Ascending aorta (tissue), 2 donors: ENCODE measurements around the gene SNW1. TPM values are rescaled to one million over a fixed set of nuclear protein-coding genes. Genes with fewer than 3 reads are reported as not detected.
"Not testable (repeated sequence)": the region's sequence is repeated elsewhere in the genome, so short reads cannot be mapped to it uniquely, and the experiment has no call there.

Source experiments
- DNase-seq, 2 donors: peaks; one replicate each; pipeline ENCODE4 v3.0.0-alpha.2; 2019; ENCODE audit warnings: low spot score in 2 of 2
- H3K27ac ChIP-seq, 2 donors: fragments of 200-600 bp; sonication (generic); one replicate each; pipeline ENCODE4 v1.5.1; 2016 to 2017; ENCODE audit warnings: mild to moderate bottlenecking in 1 of 2
- H3K27me3 ChIP-seq: fragments of 200-600 bp; sonication (generic); one replicate; pipeline ENCODE4 v1.5.1; 2017
- H3K36me3 ChIP-seq, 2 donors: fragments of 200-600 bp; sonication (generic); one replicate each; pipeline ENCODE4 v1.5.1; 2016
- H3K4me1 ChIP-seq, 2 donors: fragments of 200-600 bp; sonication (generic); one replicate each; pipeline ENCODE4 v1.5.1; 2016 to 2017; ENCODE audit warnings: mild to moderate bottlenecking in 1 of 2
- H3K4me3 ChIP-seq, 2 donors: fragments of 200-600 bp; sonication (generic); one replicate each; pipeline ENCODE4 v1.5.1; 2016 to 2017; ENCODE audit warnings: mild to moderate bottlenecking in 1 of 2
- H3K9me3 ChIP-seq, 2 donors: fragments of 200-600 bp; sonication (generic); one replicate each; pipeline ENCODE4 v1.5.1; 2016
- intact Hi-C: fragments of 100-400 bp; cut with DNase I; formaldehyde crosslinking; loops from one replicate; pipeline ENCODE4 v1.15.1; 2023
- total RNA-seq: library from RNA; depleted of rRNA; stranded (reverse); fragments of >200 nt; gene quantifications from one replicate; pipeline ENCODE4 v1.1.0, GENCODE V29; 2016
- TF ChIP-seq, protein P1 (sequence below), 3 experiments: fragments of 200-600 bp in 2 of 3; fragments of 450-650 bp in 1 of 3; sonication (generic) in 2 of 3; IDR thresholded peaks; one replicate each; pipeline ENCODE4 v1.5.1; 2016 to 2019; ENCODE audit warnings: antibody characterized with exemption in 3 of 3, mild to moderate bottlenecking in 1 of 3, moderate library complexity in 1 of 3

The SNW1 gene
- total RNA-seq, 1 donor from 2014 or later, result 16.8 TPM

DNA sequence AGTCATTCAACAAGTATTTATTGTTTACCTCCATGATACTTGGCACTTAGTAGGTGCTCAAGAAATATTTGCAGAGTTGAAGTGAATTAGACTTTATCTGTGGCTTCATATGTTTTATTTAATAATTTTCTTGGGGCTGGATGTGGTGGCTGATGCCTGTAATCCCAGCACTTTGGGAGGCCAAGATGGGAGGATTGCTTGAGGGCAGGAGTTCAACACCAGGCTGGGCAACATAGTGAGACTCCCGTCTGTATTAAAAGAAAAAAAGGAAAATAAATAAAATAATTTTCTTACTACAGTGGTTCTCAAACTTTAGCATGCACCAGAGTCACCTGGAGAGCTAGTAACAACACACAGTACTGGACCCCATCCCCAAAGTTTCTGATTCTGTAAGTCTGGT lies 39.9 kb upstream of the SNW1 start:
- peaks cover 0 to 3% of the 10 kb centered on the region in 2 donors for H3K4me1 ChIP-seq
- H3K4me3 ChIP-seq, result peak overlapping the region; percentile 91 to 98
- H3K27me3 ChIP-seq, result no peaks in the 10 kb centered on the region
- TF ChIP-seq, protein P1, sequence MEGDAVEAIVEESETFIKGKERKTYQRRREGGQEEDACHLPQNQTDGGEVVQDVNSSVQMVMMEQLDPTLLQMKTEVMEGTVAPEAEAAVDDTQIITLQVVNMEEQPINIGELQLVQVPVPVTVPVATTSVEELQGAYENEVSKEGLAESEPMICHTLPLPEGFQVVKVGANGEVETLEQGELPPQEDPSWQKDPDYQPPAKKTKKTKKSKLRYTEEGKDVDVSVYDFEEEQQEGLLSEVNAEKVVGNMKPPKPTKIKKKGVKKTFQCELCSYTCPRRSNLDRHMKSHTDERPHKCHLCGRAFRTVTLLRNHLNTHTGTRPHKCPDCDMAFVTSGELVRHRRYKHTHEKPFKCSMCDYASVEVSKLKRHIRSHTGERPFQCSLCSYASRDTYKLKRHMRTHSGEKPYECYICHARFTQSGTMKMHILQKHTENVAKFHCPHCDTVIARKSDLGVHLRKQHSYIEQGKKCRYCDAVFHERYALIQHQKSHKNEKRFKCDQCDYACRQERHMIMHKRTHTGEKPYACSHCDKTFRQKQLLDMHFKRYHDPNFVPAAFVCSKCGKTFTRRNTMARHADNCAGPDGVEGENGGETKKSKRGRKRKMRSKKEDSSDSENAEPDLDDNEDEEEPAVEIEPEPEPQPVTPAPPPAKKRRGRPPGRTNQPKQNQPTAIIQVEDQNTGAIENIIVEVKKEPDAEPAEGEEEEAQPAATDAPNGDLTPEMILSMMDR (IDR thresholded peaks at IDR 0.05), result no peak
- H3K9me3 ChIP-seq, result no peaks in the 10 kb centered on the region
- no peaks in the 10 kb centered on the region for H3K36me3 ChIP-seq
- DNase-seq, result no peak
- intact Hi-C loops, result loop anchor here (1.0 to 2.0 kb wide), 5 partner anchors 40 to 482 kb away; partner anchors contain the start of genes ALKBH1, SLIRP, SNW1 and SPTLC2
- peak overlapping the region; percentile 87 to 94 for H3K27ac ChIP-seq

DNA sequence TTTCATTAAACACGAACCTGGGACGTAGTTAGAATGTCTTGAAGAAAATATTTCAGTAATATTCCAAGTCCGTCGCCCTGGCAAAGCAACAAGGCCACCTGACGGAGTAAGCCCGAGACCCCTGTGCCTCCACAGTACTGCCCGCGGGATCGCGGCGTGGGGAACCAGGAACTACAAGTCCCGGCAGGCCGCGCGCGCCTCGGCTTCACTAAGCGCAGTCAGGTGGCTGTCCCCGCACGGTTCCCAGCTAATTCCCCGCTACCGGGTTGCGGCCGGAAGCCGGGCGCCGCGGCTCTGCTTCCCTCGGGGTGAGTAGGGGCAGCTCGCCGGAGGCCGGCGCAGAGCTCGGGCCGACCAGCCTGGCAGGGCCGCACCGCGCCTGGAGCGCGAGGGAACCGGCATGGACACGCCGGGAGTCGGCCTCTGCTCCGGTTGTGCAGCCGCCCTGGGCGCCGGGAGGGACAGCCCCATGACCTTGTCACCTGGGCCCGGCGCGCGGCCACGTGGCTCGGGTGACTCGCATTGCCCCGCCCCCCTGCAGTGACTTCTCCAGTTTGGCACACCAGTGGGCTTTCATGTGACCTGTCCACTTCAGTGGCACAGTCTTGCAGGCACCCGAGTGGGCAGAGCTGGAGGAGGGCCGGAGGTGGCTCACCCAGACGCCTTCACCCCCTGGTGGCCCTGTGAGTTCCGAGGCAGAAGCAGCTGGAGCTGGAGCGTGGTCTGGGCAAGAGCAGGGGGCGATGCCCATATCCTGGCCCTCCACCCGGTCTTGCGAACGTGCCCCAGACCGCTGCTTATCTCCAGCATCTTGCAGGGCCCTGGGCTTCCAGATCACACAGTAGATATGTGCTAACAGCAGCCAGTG lies 39.1 kb upstream of the SNW1 start, which contains the start of gene ADCK1:
TSS of gene ADCK1 (plus strand) at position 247 of the 868 bp plus-strand sequence. CDS start 18,870 bp downstream, outside the sequence.
- H3K27ac ChIP-seq, result peak within 1 kb of the TSS; percentile 87 to 94
- intact Hi-C loops, result loop anchor here (1.0 to 2.0 kb wide), 5 partner anchors 39 to 481 kb away; partner anchors contain the start of genes ALKBH1, SLIRP, SNW1 and SPTLC2
- H3K27me3 ChIP-seq, result no peaks in the 10 kb centered on the region
- TF ChIP-seq, protein P1 (IDR thresholded peaks at IDR 0.05), result peak; percentile 36 to 52 (median 37)
- peak within 1 kb of the TSS; percentile 91 to 98 for H3K4me3 ChIP-seq
- H3K4me1 ChIP-seq, result peaks cover 0 to 3% of the 10 kb centered on the region in 2 donors
- no peaks in the 10 kb centered on the region for H3K9me3 ChIP-seq
- peak; percentile 74 to 95 for DNase-seq
- H3K36me3 ChIP-seq, result no peaks in the 10 kb centered on the region

DNA sequence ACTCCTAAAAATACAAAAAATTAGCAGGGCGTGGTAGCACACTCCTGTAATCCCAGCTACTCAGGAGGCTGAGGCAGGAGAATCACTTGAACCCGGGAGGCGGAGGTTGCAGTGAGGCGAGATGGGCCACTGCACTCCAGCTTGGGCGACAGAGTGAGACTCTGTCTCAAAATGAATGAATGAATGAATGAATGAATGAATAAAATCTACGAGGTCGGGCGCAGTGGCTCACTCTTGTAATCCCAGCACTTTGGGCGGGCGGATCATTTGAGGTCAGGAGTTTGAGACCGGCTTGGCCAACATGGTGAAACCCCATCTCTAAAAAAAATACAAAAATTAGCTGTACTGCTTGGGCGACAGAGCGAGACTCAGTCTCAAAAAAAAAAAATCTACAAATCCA lies 38.5 kb upstream of the SNW1 start:
- H3K9me3 ChIP-seq, H3K36me3 ChIP-seq, H3K27me3 ChIP-seq, intact Hi-C loops, H3K4me1 ChIP-seq, DNase-seq: not testable (repeated sequence)
- Histone ChIP-seq H3K4me3 (peak overlapping the region; percentile 91 to 98), H3K27ac (peak overlapping the region; percentile 87 to 94)

DNA sequence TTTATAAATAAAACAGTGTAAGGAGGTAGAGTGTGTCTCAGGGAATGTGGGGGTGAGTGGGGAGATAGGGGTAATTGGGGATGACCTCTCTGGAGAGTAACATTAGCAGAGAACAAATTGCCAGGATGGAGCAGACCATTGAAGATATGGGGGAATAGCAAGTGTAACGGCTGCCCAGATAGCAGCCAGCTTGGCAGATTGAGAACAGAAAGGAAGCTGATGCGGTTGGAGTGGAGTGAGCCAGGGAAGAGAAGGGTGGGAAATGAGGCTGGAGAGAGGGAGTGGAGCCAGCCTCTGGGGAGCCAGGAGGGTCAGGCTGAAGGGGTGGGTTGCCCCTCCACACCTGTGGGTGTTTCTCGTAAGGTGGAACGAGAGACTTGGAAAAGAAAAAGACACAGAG lies 33.4 kb upstream of the SNW1 start:
- TF ChIP-seq, protein P1 (IDR thresholded peaks at IDR 0.05), result no peak
- no peak overlapping the region for H3K4me3 ChIP-seq
- H3K27ac ChIP-seq, result no peak overlapping the region
- H3K4me1 ChIP-seq, result no peaks in the 10 kb centered on the region
- intact Hi-C loops, result no loop called here
- no peaks in the 10 kb centered on the region for H3K9me3 ChIP-seq
- H3K36me3 ChIP-seq, result no peaks in the 10 kb centered on the region
- no peak for DNase-seq
- no peaks in the 10 kb centered on the region for H3K27me3 ChIP-seq

DNA sequence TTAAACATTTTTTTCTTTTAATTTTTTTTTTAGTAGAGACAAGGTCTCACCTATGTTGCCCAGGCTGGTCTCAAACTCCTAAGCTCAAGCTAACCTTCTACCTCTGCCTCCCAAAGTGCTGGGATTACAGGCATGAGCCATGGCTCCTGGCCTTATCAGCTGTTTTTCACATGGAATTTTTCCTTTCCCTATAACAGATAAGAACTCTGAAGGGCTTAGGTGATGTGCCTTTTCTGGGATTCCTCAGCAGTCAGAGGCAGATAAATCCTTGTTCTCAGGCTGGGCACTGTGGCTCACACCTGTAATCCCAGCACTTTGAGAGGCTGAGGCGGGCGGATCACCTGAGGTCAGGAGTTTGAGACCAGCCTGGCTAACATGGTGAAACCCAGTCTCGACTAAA lies 32.3 kb upstream of the SNW1 start:
- intact Hi-C loops, H3K27me3 ChIP-seq, H3K9me3 ChIP-seq, H3K4me1 ChIP-seq, H3K27ac ChIP-seq, H3K4me3 ChIP-seq, DNase-seq, H3K36me3 ChIP-seq: not testable (repeated sequence)

DNA sequence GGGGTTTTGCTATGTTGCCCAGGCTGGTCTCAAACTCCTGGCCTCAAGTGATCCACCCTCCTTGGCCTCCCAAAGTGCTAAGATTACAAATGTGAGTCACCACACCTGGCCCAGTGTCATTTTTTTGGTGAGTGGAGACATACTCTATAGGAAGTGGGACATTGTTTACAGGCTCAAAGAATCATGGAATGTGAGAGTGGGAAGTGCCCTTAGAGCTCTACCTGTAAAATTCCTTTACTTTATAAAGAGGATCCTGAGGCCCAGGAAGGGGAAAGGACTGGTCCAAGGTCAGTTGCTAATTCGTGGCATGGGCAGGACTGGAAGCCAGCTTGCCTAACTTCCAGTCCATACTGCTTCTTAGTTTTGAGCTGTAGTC lies 30.3 kb upstream of the SNW1 start:
- intact Hi-C loops, result no loop called here
- no peak overlapping the region for H3K27ac ChIP-seq
- DNase-seq, result no peak
- H3K36me3 ChIP-seq, result no peaks in the 10 kb centered on the region
- no peaks in the 10 kb centered on the region for H3K9me3 ChIP-seq
- TF ChIP-seq, protein P1 (IDR thresholded peaks at IDR 0.05), result no peak
- H3K4me1 ChIP-seq, result no peaks in the 10 kb centered on the region
- H3K27me3 ChIP-seq, result no peaks in the 10 kb centered on the region
- H3K4me3 ChIP-seq, result no peak overlapping the region
